GM21367 (cell line): ENCODE data around the gene PIP4P1.
A peak's percentile ranks its signal among the peaks of the same experiment; 100 is the strongest.

ENCODE experiments used
- ATAC-seq: cut with Tn5 transposase; IDR thresholded peaks from one replicate; pipeline ENCODE4 v1.9.1; 2021; ENCODE audit not compliant: unreplicated experiment

PIP4P1 gene

GRCh38 chr14:20438664-20439063, 22.6 kb downstream of the PIP4P1 start:
- no peak for ATAC-seq

- ATAC-seq, result no peak
These were observed 24.9 kb downstream of the PIP4P1 start for GRCh38 chr14:20436363-20436755.

DNA sequence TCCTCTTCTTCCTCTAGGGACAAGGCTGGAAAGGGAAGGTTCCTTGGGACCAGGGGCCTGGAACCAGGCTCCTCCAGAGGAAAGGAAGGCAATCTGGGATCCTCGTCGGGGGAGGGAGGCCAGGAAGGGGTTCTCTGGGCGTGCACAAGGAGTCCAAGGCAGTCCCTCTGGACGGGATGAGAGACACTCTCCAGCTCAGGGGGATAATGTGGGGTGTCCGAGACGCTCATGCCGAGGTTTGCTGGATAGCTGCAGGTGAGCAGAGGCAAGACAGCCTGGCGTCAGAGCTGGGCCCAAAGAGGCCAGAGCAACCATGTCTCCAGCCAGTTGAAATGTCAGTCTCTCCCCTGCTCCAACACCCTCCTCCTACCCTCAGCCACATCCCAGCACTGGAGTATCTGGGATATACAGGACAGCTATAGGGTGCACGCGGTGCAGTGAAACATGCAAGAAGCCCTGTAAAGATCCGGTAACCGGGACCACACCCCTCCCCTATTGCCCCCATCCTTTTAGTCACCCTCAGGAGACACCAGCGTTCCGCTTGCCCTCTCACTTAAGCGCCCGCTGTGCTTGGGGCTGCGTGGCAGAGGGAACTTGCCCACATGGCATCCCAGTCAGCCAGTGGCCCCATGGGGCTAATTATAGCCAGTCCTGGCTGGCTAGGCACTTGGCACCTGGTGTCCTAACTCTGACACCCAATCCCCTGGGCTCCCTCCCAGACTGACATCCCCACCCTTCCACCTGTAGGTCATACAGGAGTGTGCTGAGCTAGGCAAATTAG, 25.5 kb downstream of the PIP4P1 start, which contains the start of gene KLHL33:
TSS of gene KLHL33 (minus strand) at position 585 of the 781 bp plus-strand sequence. CDS start at position 230, 355 bp downstream.
- no peak for ATAC-seq

DNA sequence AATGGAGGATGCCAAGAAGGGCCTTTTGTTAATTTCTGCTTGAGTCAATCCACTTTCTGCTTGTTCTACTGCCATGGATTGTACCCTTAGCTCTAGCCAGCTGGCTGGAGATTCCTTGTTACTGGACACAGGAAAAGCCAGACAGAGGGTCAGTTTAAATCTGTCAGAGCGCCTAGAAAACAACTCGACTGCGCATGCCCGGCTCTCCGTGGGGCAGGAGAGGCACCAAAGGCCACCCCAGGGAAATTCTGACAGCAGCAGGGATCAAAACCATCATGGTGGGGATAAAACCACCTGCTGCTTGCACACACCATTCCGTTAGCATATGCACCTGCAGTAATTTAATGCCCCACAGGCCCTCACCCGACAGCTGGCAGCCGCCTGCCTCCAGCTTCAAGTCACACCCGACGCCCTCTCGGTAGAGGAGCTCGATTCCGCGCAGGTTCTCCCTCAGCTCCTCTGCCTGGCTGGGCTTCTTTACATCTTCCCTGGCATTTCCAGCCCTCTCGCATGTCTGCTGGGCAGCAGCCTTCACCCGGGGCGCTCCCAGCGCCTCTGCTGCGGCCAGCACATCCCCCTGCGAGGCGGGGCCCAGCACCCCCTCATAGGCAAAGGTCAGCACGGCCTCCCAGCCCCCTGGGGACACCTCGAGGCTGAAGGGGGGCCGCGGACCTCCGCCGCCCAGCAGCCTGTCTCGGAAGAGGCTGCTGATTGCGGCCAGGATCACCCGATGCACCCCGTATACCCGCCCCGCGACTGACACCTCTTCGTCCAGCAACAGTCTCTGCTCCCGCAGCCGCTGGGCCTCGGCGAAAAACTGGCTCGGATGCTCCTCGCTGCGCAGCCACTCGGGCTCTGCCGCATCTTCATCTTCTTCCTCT, 26.3 kb downstream of the PIP4P1 start:
- ATAC-seq, result no peak

DNA sequence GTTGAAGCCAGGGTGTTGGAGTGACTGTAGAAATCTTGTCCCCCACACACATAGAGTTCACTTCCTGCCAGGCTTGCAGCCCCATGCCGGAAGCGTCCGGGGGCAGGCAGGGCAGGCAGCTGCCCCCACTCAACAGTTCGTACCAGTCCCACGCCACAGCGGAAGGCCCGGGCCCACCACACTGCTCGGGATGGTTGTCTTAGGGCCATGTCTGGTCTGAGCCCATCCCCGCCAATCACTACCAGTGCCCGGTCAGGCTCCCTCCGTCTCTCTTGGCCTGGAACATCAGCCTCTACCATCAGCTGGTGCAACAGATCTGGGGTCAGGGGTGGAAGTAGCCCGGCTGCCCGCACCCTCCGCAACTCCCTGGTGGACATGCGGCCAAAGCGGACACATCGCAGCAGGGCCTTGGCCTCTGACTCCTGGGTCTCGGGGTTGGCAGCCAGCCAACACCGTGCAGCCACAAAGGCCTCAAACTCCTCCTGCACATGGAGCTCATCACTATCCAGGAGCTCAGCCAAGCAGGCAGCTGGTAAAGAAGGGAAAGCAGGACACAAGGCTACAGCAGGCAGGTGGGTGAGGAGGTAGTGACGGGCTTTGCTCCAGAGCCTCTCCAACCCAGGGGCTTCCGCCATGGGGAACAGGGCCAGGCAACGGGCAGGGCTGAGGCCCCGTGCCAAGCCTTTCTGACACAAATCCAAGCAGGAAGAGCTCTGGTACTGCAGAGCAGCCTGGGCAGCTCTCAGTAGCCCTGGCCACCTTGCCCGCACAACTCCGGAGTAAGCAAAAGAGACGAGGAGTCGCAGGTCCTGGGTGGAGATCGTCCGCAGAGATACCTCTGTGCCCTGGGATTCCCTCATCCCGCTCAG, 31.2 kb downstream of the PIP4P1 start:
- ATAC-seq, result no peak

DNA sequence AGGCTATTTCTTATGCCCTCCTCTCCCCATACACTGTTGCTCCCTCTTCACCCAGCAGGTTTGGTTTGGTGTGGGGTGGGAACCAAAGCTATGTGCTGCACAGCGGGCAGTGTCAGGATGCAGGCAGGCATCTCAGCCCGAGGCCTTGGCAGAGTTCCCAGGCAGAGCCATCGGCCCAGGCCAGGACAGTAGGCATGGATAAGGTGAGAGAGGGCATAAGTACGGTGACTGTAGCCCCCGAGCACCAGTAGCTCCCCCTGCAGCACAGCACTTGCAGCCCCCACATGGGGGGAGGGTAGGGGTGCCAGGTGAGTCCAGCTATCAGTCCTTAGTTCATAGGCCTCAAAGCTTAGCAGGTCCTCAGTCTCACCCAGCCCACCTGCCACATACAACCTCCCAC, 32.4 kb downstream of the PIP4P1 start:
- no peak for ATAC-seq

GRCh38 chr14:20428010-20428365, 33.2 kb downstream of the PIP4P1 start:
- ATAC-seq, result peak; percentile 28

DNA sequence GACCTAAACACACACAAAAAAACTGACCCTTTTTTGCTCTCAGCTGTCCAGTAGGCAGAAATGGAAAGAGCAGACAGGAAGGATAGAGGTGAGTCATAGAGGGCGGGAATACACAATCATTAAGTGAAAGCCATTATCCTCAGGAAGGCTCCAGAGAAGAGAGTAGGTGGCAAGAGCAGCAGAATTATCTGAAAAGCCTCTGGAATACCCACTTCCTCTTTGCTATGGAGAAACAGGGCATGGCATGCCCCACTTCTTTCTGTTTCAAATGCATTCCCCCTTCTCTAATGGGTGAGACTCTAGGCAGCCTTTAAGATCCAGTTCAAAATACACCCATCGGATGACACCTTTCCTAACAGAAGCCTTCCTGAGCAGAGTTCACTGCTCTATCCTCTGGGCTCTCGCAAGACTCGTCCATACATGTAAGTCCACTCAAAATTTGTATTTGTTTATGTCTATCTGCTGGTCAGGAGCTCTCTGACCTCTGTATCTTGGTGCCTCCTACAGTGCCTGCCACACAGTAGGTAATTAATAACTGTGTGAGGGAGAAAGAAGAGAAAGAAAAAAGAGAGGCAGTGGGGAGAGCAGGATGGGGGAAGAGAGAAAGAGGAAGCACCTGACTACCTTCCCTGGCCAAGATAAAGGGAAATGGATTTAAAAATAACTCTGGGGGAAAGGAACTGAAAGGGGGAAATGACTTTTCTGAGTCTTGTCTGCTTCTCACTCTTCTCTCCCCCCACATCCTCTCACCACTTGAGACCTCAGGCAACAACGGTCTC, 33.8 kb downstream of the PIP4P1 start:
- peak; percentile 64 for ATAC-seq

GRCh38 chr14:20424851-20425250, 36.4 kb downstream of the PIP4P1 start:
- ATAC-seq, result no peak

DNA sequence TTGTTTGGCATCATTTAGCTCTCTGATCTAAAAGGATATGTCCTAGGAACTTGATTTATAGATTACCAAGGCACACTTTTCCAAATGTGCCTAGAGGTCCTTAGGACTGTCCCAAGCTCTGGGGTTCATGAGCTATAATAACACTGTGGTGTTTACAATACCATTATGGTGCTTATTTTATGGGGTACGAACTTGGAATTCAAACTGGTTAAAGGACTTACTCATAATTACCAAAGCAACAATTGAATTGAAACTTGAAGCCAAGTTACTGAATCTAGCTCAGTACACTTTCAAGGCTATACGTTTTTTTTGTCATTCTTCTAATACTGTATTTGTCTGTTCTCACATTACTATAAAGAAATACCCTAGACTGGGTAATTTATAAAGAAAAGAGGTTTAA, 38.3 kb downstream of the PIP4P1 start:
- no peak for ATAC-seq

DNA sequence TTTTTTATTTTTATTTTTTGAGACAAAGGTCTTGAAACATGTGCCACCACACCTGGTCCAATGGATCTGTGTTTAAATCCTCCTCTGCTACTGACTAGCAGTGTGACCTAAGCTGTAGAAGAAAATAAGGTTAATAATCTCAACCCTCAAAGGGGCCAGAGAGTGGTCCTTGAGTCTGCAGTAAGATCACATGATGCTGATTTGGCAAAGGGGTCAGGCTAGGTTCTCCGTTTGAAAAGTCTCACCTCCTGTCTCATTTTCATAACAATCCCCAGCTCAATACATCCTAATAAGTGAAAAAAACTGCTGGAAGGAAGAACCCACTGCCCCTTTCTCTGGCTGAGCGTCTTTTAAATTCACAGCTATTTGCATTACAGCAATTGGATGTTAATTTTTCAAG, 40.0 kb downstream of the PIP4P1 start:
- ATAC-seq, result no peak

- ATAC-seq, result no peak
These were observed 41.8 kb downstream of the PIP4P1 start for GRCh38 chr14:20419419-20419818.

GRCh38 chr14:20418501-20418909, 42.7 kb downstream of the PIP4P1 start:
- ATAC-seq, result no peak

GRCh38 chr14:20417250-20418186, 43.7 kb downstream of the PIP4P1 start:
- ATAC-seq, result no peak

- no peak for ATAC-seq
These were observed 45.0 kb downstream of the PIP4P1 start for GRCh38 chr14:20416223-20416622.

DNA sequence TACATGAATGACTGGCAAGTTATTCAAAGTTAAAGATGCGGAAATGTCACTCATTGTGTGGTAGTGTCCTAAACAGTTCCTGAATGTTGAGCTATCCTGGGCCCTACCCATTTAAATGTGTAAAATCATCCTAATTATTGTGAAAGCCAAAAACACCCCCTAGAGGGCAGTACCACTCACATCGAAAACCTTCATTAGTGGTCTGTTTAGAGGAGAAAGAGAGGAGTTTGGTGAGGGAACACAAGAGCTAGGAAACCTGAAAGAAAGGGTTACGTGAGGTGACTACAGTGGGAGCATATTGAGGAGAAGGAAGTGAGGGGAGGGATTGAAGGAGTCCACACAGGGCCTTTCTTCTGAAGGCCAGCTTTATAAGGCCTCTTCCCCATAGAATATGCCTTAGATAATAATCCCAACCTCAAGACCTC, 45.4 kb downstream of the PIP4P1 start:
- peak; percentile 48 for ATAC-seq

DNA sequence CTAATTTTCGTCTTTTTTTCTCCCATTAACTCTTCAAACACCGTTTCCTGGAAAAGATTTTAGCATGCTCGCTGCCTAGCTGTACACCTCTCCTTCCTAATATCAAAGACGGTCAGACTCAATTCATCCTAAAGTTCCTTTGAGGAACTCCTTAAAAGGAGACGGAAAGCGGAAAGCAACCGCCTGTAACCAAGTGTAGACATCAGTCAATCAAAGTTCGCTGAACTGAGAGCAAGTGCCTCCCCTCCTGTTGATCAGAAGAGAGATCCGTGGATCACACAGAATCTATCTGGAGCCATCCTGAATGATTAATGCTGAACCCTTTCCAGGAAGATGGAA, 47.5 kb downstream of the PIP4P1 start:
- no peak for ATAC-seq

DNA sequence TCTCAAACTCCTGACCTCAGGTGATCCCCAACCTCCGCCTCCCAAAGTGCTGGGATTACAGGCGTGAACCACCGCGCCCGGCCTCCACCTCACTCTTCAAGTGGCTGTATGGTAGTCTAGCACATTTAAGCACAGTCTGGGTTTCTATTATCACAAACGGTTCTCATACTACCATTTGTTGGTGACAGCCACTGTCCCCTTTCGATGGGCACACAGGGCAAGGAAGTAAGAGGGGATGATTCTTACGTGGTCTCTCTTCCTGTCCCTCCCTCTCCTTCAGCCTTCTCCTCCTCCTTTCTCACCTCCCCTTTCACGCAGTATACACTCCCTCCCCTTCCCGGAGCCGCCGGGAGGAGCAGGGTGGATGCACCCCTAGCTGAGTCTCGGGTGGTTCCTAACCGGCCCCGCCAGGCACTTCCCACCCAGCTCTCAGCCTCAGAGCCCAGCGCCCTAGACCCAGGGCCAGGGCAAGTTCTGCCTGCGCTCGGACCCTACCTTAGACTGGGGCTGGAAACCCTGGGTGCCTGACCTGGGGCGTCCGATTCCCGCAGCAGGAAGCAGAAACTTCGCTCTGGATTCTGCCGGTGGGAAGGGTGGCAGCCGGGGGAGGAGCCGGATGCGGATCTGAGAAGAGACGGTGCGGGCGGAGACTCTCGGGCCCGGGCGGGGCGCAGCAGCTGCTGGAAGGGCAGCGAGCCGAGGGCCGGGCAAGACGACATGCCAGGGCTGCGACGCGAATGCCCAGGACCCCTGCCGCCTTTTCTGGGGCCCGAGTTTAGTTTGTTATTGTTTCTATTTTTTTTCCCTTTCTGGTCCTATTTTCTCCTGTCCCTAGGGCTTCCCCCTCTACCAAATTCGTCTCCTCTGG, 48.1 kb downstream of the PIP4P1 start, which contains the start of gene TEP1:
TSS of gene TEP1 (minus strand) at position 626 of the 868 bp plus-strand sequence. CDS start 5,062 bp downstream, outside the sequence.
- peak; percentile 48 for ATAC-seq
